Endothelial cell of umbilical vein (primary cell): ENCODE measurements around the gene EFNA4.

Experiments used
- EZH2 ChIP-seq: IDR thresholded peaks from 2 replicates; pipeline ENCODE4 v1.6.1; 2012; ENCODE audit warnings: borderline replicate concordance, low read depth, mild to moderate bottlenecking, moderate library complexity, low read length, inconsistent platforms; ENCODE audit not compliant: severe bottlenecking
- JUN ChIP-seq: IDR thresholded peaks from 2 replicates; pipeline ENCODE4 v1.6.1; 2011; ENCODE audit warnings: borderline replicate concordance, low read depth; ENCODE audit not compliant: insufficient read length, insufficient read depth
- POLR2A ChIP-seq: IDR thresholded peaks from 2 replicates; pipeline ENCODE4 v1.6.1; 2012; ENCODE audit warnings: low read depth, mild to moderate bottlenecking, control low read depth, low read length
- POLR2AphosphoS5 ChIP-seq: IDR thresholded peaks from 2 replicates; pipeline ENCODE4 v1.6.1; 2012; ENCODE audit warnings: low read depth, mild to moderate bottlenecking, control low read depth, low read length, moderate library complexity; ENCODE audit not compliant: insufficient read depth
- TF ChIP-seq, protein P1 (sequence below): IDR thresholded peaks from 2 replicates; pipeline ENCODE4 v1.6.1; 2011; ENCODE audit not compliant: insufficient read depth, insufficient read length
- TF ChIP-seq, protein P2 (sequence below), 2 donors: IDR thresholded peaks; 1 replicate in 1 of 2; 2 replicates in 1 of 2; pipeline ENCODE4 v1.5.1; 2011; ENCODE audit warnings: low read length in 2 of 2, mild to moderate bottlenecking in 2 of 2, moderate library complexity in 2 of 2, control low read depth in 1 of 2, inconsistent platforms in 1 of 2, low read depth in 1 of 2; ENCODE audit not compliant: insufficient read depth in 1 of 2; ENCODE audit errors: extremely low read depth in 1 of 2

DNA sequence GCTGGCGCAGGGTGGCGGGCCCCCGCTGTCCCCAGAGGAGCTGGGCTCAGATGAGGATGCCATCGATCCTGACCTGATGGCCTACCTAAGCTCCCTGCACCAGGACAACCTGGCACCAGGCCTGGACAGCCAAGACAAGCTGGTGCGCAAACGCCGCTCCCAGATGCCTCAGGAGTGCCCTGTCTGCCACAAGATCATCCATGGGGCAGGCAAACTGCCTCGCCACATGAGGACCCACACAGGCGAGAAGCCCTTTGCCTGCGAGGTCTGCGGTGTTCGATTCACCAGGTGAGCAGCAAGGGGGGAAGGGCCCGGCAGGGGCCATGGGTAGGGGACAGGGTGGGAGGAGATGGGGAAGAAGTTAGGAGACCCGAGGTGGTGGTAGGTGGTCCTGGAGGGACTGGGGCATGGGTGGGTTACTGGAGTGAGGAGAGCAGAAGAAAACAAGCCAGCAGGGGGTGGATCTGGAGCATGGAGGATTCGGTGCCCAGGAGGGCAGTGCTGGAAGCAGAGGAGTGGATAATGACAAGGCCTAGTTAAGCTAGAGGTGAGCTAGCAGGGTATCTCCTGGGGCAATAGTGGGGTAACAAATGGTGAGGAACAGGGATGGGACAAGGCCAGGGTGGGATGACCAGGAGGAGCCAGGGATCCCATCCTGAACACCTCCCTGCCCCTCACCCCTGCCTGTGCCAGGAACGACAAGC, 47.9 kb upstream of the EFNA4 start:
- TF ChIP-seq, protein P1, sequence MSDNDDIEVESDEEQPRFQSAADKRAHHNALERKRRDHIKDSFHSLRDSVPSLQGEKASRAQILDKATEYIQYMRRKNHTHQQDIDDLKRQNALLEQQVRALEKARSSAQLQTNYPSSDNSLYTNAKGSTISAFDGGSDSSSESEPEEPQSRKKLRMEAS, result no peak
- TF ChIP-seq, protein P2, sequence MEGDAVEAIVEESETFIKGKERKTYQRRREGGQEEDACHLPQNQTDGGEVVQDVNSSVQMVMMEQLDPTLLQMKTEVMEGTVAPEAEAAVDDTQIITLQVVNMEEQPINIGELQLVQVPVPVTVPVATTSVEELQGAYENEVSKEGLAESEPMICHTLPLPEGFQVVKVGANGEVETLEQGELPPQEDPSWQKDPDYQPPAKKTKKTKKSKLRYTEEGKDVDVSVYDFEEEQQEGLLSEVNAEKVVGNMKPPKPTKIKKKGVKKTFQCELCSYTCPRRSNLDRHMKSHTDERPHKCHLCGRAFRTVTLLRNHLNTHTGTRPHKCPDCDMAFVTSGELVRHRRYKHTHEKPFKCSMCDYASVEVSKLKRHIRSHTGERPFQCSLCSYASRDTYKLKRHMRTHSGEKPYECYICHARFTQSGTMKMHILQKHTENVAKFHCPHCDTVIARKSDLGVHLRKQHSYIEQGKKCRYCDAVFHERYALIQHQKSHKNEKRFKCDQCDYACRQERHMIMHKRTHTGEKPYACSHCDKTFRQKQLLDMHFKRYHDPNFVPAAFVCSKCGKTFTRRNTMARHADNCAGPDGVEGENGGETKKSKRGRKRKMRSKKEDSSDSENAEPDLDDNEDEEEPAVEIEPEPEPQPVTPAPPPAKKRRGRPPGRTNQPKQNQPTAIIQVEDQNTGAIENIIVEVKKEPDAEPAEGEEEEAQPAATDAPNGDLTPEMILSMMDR (IDR thresholded peaks at IDR 0.05; ENCODE audit: extremely low read depth in 1 of 2, insufficient read depth in 1 of 2, low read depth in 1 of 2, low read length in 2 of 2), result no peak
- no peak for TF ChIP-seq POLR2A
- no peak for TF ChIP-seq EZH2
- no peak for TF ChIP-seq POLR2AphosphoS5
- no peak for TF ChIP-seq JUN
